Head of caudate nucleus (tissue), 42 donors: ENCODE measurements around the gene SLC7A8.
A peak's percentile ranks its signal among the peaks of the same experiment; 100 is the strongest.

ENCODE experiments used
- DNase-seq, 42 donors: peaks; one replicate each; pipeline versions ENCODE4 v3.0.0 to v3.0.0-alpha.2; 2020 to 2021; ENCODE audit warnings: mixed read lengths in 7 of 42
- intact Hi-C: fragments of 100-400 bp; cut with DNase I; formaldehyde crosslinking; loops from one replicate; pipeline ENCODE4 v1.15.0; 2022

SLC7A8 gene

GRCh38 chr14:23141706-23142444 is 41.6 kb downstream of the SLC7A8 start:
- intact Hi-C loops, result no loop called here
- no peak for DNase-seq

GRCh38 chr14:23140371-23140770 is 43.1 kb downstream of the SLC7A8 start:
- intact Hi-C loops, result no loop called here
- DNase-seq, result no peak

- no peak for DNase-seq
- intact Hi-C loops, result no loop called here
Observed at GRCh38 chr14:23139874-23140273, 43.6 kb downstream of the SLC7A8 start.

GRCh38 chr14:23137813-23138535 is 45.5 kb downstream of the SLC7A8 start:
- DNase-seq, result no peak
- intact Hi-C loops, result no loop called here

- intact Hi-C loops, result no loop called here
- DNase-seq, result no peak
Observed at GRCh38 chr14:23137192-23137812, 46.2 kb downstream of the SLC7A8 start.

GRCh38 chr14:23136566-23137133 is 46.8 kb downstream of the SLC7A8 start:
- intact Hi-C loops, result no loop called here

GRCh38 chr14:23132970-23133369 is 50.5 kb downstream of the SLC7A8 start:
- no peak for DNase-seq
- intact Hi-C loops, result no loop called here

More at GRCh38 chr14:23136566-23137133, 46.8 kb downstream of the SLC7A8 start:
- DNase-seq, result no peak

GRCh38 chr14:23131482-23131881 is 52.0 kb downstream of the SLC7A8 start:
- no peak for DNase-seq
- intact Hi-C loops, result no loop called here

GRCh38 chr14:23130871-23131270 is 52.6 kb downstream of the SLC7A8 start:
- intact Hi-C loops, result no loop called here
- peak in 2 of 42 donors; percentile 34 to 63 for DNase-seq

GRCh38 chr14:23129759-23130316 is 53.6 kb downstream of the SLC7A8 start:
- DNase-seq, result no peak
- intact Hi-C loops, result loop anchor here (5.0 kb wide), 1 partner anchor 37 kb away; no protein-coding TSS in a partner anchor

- intact Hi-C loops, result loop anchor here (5.0 kb wide), 1 partner anchor 38 kb away; no protein-coding TSS in a partner anchor
Observed at GRCh38 chr14:23128969-23129758, 54.3 kb downstream of the SLC7A8 start.

GRCh38 chr14:23127861-23128260 is 55.6 kb downstream of the SLC7A8 start:
- intact Hi-C loops, result loop anchor here (5.0 kb wide), 1 partner anchor 39 kb away; no protein-coding TSS in a partner anchor
- DNase-seq, result no peak

More at GRCh38 chr14:23128969-23129758, 54.3 kb downstream of the SLC7A8 start:
- no peak for DNase-seq

GRCh38 chr14:23126548-23127278 is 56.7 kb downstream of the SLC7A8 start:
- intact Hi-C loops, result loop anchor here (5.0 kb wide), 1 partner anchor 41 kb away; no protein-coding TSS in a partner anchor
- DNase-seq, result no peak

GRCh38 chr14:23125933-23126524 is 57.4 kb downstream of the SLC7A8 start:
- DNase-seq, result peak in 4 of 42 donors; percentile 14 to 52 (median 34)
- intact Hi-C loops, result loop anchor here (5.0 kb wide), 1 partner anchor 41 kb away; no protein-coding TSS in a partner anchor

GRCh38 chr14:23125011-23125410 is 58.4 kb downstream of the SLC7A8 start:
- no peak for DNase-seq
- intact Hi-C loops, result loop anchor here (5.0 kb wide), 1 partner anchor 42 kb away; no protein-coding TSS in a partner anchor

- intact Hi-C loops, result no loop called here
- no peak for DNase-seq
Observed at GRCh38 chr14:23124337-23124954, 59.0 kb downstream of the SLC7A8 start.

- intact Hi-C loops, result no loop called here
- peak in 3 of 42 donors; percentile 21 to 44 (median 40) for DNase-seq
Observed at GRCh38 chr14:23123419-23123818, 60.0 kb downstream of the SLC7A8 start.
